Naive B cell (primary cell): ENCODE data around the gene COX17. TPM values are rescaled to one million over a fixed set of nuclear protein-coding genes. Genes with fewer than 3 reads are reported as not detected.
A peak's percentile ranks its signal among the peaks of the same experiment; 100 is the strongest.

Experiments used
- ATAC-seq, 2 donors: fragments of 150-1000 bp; cut with Tn5 transposase; 2 replicates each; pipeline ENCODE4 v1.10.0; 2021; ENCODE audit warnings: low read depth in 2 of 2, mild to moderate bottlenecking in 2 of 2, moderate library complexity in 2 of 2
- DNase-seq: peaks from one replicate; pipeline ENCODE4 v3.0.0; 2022
- H3K27ac Mint-ChIP-seq, 6 donors: one replicate each; pipeline ENCODE4 v1.8.0; 2020 to 2022; ENCODE audit warnings: mild to moderate bottlenecking in 6 of 6, mixed read lengths in 6 of 6, moderate library complexity in 5 of 6, inconsistent platforms in 2 of 6
- H3K27me3 Mint-ChIP-seq, 3 donors: one replicate each; pipeline ENCODE4 v1.8.0; 2021 to 2022; ENCODE audit warnings: mixed read lengths in 3 of 3, mild to moderate bottlenecking in 1 of 3
- H3K36me3 Mint-ChIP-seq, 2 donors: one replicate each; pipeline ENCODE4 v1.8.0; 2020 to 2022; ENCODE audit warnings: mixed read lengths in 2 of 2, inconsistent platforms in 1 of 2, mild to moderate bottlenecking in 1 of 2
- H3K4me1 Mint-ChIP-seq, 3 donors: one replicate each; pipeline ENCODE4 v1.8.0; 2020 to 2022; ENCODE audit warnings: mixed read lengths in 3 of 3, inconsistent platforms in 1 of 3, mild to moderate bottlenecking in 1 of 3, moderate library complexity in 1 of 3
- H3K4me3 Mint-ChIP-seq, 8 donors: one replicate each; pipeline ENCODE4 v1.8.0; 2020 to 2022; ENCODE audit warnings: mild to moderate bottlenecking in 8 of 8, mixed read lengths in 8 of 8, moderate library complexity in 8 of 8, inconsistent platforms in 2 of 8
- H3K9me3 Mint-ChIP-seq, 7 donors: one replicate each; pipeline ENCODE4 v1.8.0; 2020 to 2022; ENCODE audit warnings: mixed read lengths in 7 of 7, mild to moderate bottlenecking in 5 of 7, inconsistent platforms in 2 of 7, moderate library complexity in 1 of 7
- polyA plus RNA-seq, 6 donors: library from polyadenylated mRNA; unstranded; fragments of 300-500 nt; fragmentation: Illumina TruSeq; gene quantifications; one replicate each; pipeline ENCODE4 v1.2.3, GENCODE V29; 2021; ENCODE audit warnings: low read depth in 6 of 6

Gene COX17
- polyA plus RNA-seq, 6 donors from 2014 or later = 67.3 to 99.7 (median 81.1) TPM

DNA sequence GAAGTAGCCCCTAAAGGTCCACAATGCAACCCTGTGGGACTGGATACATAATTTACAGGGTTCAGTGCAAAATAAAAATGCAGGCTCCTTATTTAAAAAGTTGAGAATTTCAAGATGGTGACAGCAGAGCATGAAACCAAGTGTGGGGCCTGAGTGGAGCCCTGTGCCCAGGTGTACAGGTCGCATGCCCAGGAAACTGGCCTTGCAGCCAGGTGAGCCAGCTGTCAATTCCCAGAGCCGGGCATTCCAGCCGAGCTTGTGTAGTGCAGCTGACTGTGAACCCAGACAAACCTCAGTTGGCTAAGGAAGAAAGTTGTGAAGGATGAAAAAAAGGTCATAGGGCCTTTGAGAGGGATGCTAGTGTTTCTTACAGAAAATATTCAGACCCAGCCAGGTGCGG is 44.4 kb downstream of the COX17 start:
- H3K27ac Mint-ChIP-seq = no peak overlapping the region
- H3K9me3 Mint-ChIP-seq = no peaks in the 10 kb centered on the region
- no peak overlapping the region for H3K4me3 Mint-ChIP-seq
- peaks cover 0 to 5% (median 0%) of the 10 kb centered on the region in 3 donors for H3K27me3 Mint-ChIP-seq
- H3K36me3 Mint-ChIP-seq = no peaks in the 10 kb centered on the region
- peaks cover 13 to 20% (median 19%) of the 10 kb centered on the region in 3 donors for H3K4me1 Mint-ChIP-seq
- no peak for ATAC-seq
- DNase-seq = no peak

DNA sequence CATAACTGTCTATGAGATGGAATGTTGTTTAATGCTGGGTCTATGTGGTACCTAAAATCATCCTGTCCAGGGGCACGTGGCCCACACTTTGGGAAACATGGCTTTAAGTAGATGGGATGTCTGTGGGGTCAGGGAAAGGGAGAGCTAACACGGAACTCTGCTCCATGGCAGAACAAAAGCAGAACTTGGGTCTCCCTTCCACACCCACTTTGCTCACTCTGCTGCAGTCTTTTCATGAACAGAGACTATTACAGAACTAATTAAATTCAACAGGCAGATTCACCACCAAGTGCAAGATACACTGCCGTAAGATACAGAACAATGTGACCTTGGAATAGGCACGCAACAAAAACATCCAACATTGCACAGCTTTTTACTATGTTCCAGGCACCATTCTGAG is 45.0 kb downstream of the COX17 start:
- H3K9me3 Mint-ChIP-seq = no peaks in the 10 kb centered on the region
- no peak overlapping the region for H3K4me3 Mint-ChIP-seq
- DNase-seq (no peak), ATAC-seq (no peak)
- H3K4me1 Mint-ChIP-seq = peaks cover 16 to 22% (median 22%) of the 10 kb centered on the region in 3 donors
- peaks cover 0 to 5% (median 0%) of the 10 kb centered on the region in 3 donors for H3K27me3 Mint-ChIP-seq
- peak overlapping the region in 1 of 6 donors; percentile 14 for H3K27ac Mint-ChIP-seq
- H3K36me3 Mint-ChIP-seq = no peaks in the 10 kb centered on the region

DNA sequence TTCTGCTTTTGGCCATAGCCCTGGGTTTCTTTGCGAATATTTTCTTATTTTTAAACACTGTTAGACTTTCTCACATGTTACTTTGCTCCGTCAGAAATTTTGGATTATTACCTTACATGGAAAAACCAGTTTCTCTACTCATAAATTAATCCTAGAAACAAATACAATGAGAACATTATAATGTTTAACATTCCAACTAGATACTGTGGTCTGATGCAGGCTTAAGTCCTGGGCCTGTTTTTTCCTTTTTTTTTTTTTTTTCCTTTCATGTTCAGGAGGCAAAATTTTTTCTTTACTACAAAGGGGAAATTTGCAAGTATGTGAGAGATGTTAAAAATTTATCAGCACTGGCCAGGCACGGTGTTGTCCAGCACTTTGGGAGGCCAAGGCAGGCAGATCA is 45.7 kb downstream of the COX17 start:
- H3K36me3 Mint-ChIP-seq = no peaks in the 10 kb centered on the region
- H3K27me3 Mint-ChIP-seq = peaks cover 0 to 5% (median 0%) of the 10 kb centered on the region in 3 donors
- no peaks in the 10 kb centered on the region for H3K9me3 Mint-ChIP-seq
- H3K27ac Mint-ChIP-seq = no peak overlapping the region
- H3K4me1 Mint-ChIP-seq = peaks cover 16 to 27% (median 24%) of the 10 kb centered on the region in 3 donors
- no peak for ATAC-seq
- no peak overlapping the region for H3K4me3 Mint-ChIP-seq
- no peak for DNase-seq

DNA sequence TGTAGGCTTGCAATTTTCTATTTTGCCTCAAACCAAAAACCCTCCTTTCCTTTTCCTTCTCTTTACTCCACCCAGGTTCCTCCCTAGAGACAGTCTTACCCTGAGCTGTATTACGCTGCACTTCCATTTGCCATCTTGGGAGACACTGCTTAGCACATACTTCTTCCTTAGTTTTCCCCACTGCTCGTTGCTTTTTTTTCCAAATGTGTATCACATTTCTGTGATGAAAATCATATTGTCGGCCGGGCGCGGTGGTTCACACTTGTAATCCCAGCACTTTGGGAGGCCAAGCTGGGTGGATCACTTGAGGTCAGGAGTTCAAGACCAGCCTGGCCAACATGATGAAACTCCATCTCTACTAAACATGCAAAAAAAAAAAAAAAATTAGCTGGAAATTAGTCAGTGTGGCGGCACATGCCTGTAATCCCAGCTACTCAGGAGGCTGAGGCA is 46.3 kb downstream of the COX17 start:
- Mint-ChIP-seq H3K36me3 (no peaks in the 10 kb centered on the region), H3K27ac (peak overlapping the region in 2 of 6 donors; percentile 5 to 29), H3K4me1 (peaks cover 16 to 31% (median 24%) of the 10 kb centered on the region in 3 donors), H3K27me3 (peaks cover 0 to 5% (median 3%) of the 10 kb centered on the region in 3 donors), H3K9me3 (no peaks in the 10 kb centered on the region), H3K4me3 (no peak overlapping the region)
- ATAC-seq (no peak), DNase-seq (no peak)

DNA sequence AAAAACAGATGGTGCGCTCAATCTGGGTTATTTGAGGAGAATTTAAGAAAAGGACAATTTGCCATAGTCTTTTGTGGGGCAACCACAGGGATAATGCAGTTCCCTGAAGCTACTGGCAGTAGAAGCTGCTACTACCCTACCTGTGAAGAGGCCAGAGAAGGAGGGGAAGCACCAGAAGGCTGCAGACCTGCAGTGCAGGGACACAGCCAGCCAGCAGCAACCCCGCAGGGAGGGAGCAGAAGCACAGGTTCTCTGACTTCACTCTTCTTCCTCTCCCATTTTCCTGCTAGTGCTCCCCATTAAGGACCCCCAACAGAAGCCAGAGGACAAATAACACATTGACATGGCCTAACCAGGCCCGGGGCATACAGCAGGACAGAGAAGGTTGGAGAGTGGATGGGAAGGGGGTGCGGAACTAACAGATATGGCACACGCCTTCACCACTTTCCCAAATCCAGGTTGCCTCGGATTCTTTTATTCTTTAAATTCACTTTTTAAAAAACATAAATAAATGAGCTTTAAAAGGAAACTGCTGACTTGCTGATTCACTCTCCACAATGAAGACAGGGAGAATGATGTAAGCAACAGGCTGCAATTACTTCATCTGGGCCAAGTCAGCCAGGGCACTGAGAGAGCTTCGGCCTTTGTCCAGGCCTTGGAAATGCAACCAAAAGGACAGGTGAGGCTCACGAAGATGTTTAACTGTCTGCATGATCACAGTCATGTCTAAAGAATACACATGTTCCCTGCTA is 46.9 kb downstream of the COX17 start:
- H3K36me3 Mint-ChIP-seq = no peaks in the 10 kb centered on the region
- peaks cover 0 to 9% (median 6%) of the 10 kb centered on the region in 3 donors for H3K27me3 Mint-ChIP-seq
- no peak overlapping the region for H3K4me3 Mint-ChIP-seq
- no peaks in the 10 kb centered on the region for H3K9me3 Mint-ChIP-seq
- ATAC-seq = no peak
- no peak for DNase-seq
- H3K27ac Mint-ChIP-seq = peak overlapping the region in 2 of 6 donors; percentile 68 to 86
- H3K4me1 Mint-ChIP-seq = peaks cover 16 to 31% (median 24%) of the 10 kb centered on the region in 3 donors

DNA sequence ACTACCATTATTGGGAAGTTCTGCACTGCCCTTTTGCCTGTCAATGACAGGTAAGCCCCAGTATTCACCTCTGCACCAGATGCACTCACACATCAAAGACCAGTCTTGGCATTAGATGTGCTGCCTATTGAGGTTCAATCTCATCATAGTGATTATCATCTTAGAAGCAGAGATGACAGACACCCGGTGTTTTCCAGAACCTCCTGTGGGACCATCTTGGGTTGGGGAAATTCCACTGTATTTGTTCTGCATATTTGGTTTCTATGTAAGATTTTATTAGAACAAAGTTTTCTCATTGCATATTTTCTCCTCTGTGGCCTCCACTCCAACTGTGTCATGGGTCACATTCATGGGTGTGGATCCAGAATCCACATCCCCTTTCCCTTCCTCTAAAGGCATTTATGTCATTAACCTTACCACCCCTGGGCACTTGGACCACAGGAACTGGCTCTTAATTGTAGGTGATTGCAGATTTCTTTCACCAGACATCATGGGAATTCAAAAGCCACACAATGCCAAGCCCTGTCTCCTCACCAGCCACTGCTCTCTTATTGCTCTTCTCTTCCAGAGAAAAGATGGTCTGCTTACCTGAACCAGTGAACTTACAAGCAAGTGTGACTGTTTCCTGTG is 48.3 kb downstream of the COX17 start:
- peak overlapping the region in 5 of 8 donors; percentile 13 to 49 (median 30) for H3K4me3 Mint-ChIP-seq
- H3K27me3 Mint-ChIP-seq = peaks cover 0 to 13% (median 10%) of the 10 kb centered on the region in 3 donors
- peak; percentile 61 to 73 for ATAC-seq
- peaks cover 16 to 31% (median 24%) of the 10 kb centered on the region in 3 donors for H3K4me1 Mint-ChIP-seq
- H3K9me3 Mint-ChIP-seq = no peaks in the 10 kb centered on the region
- H3K36me3 Mint-ChIP-seq = no peaks in the 10 kb centered on the region
- peak overlapping the region in 4 of 6 donors; percentile 14 to 88 (median 86) for H3K27ac Mint-ChIP-seq
- no peak for DNase-seq

DNA sequence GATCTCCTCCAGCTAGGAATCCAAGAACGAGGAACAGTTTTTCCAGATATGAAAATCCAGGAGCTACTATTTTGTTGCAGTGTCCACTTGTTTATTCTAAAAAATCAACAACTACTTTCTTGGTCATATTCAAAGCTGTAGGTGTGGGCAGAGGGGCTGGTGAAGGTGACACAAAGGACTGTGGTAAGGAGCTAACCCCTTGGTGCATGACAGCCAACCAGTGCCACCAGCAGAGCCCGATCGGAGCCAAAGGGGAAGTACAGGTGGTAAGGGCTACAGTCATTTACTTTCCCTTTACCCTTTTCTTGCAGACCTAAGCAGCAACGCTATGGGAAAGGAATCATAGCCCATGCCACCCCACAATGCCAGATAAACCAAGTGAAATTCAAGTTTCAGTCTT is 48.8 kb downstream of the COX17 start:
- peak overlapping the region; percentile 14 to 88 (median 80) for H3K27ac Mint-ChIP-seq
- peak overlapping the region in 4 of 8 donors; percentile 13 to 61 (median 40) for H3K4me3 Mint-ChIP-seq
- peaks cover 0 to 13% (median 10%) of the 10 kb centered on the region in 3 donors for H3K27me3 Mint-ChIP-seq
- H3K36me3 Mint-ChIP-seq = no peaks in the 10 kb centered on the region
- peaks cover 16 to 31% (median 24%) of the 10 kb centered on the region in 3 donors for H3K4me1 Mint-ChIP-seq
- H3K9me3 Mint-ChIP-seq = no peaks in the 10 kb centered on the region
- ATAC-seq (peak; percentile 87 to 89), DNase-seq (peak; percentile 28)

DNA sequence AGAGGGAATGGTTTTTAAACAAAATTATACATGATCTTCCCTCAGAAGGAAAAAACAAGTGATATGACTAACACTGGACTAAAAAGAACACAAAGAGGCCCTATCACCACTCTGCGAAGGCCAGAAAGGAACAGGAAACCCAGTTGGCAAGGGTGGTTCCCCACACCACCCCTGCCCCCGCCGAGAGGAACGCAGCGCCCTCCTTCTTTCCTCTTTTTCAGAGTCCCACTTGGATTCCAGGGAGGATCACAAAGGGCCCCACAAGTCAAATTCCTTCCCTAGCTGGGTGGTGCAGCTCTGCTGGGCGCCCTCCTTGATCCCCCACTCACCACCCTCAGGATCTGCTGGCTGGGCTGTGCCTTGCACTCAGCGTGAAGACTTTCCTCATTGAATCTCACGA is 49.7 kb downstream of the COX17 start:
- peaks cover 0 to 13% (median 5%) of the 10 kb centered on the region in 3 donors for H3K27me3 Mint-ChIP-seq
- no peaks in the 10 kb centered on the region for H3K36me3 Mint-ChIP-seq
- peak; percentile 23 to 38 for ATAC-seq
- H3K27ac Mint-ChIP-seq = peak overlapping the region in 5 of 6 donors; percentile 28 to 90 (median 75)
- H3K9me3 Mint-ChIP-seq = no peaks in the 10 kb centered on the region
- H3K4me3 Mint-ChIP-seq = peak overlapping the region in 6 of 8 donors; percentile 30 to 74 (median 54)
- no peak for DNase-seq
- peaks cover 16 to 31% (median 24%) of the 10 kb centered on the region in 3 donors for H3K4me1 Mint-ChIP-seq

DNA sequence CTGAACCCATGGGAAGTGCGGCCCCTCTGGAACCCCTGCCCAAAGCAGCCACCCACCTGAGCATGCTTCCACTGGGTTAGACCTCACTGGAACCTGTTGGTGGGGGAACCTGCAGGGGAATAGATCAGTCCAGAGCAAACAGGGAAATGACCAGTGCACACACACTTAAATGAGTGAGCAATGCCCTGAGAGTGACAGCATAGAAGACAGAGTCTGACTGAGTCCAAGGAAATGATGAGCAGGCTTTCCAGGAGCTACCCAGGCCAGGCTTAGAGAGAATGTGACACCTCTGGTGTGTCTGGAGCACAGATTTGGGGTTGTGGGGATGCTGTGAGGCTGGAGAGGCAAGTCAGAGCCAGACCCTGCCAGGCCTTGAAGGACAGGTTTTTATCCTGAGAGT is 51.0 kb downstream of the COX17 start:
- Mint-ChIP-seq H3K27me3 (peaks cover 0 to 13% (median 5%) of the 10 kb centered on the region in 3 donors), H3K27ac (peak overlapping the region in 3 of 6 donors; percentile 4 to 40 (median 27)), H3K4me3 (peak overlapping the region in 1 of 8 donors; percentile 13), H3K4me1 (peaks cover 16 to 31% (median 24%) of the 10 kb centered on the region in 3 donors), H3K9me3 (no peaks in the 10 kb centered on the region), H3K36me3 (no peaks in the 10 kb centered on the region)
- DNase-seq (no peak), ATAC-seq (no peak)

DNA sequence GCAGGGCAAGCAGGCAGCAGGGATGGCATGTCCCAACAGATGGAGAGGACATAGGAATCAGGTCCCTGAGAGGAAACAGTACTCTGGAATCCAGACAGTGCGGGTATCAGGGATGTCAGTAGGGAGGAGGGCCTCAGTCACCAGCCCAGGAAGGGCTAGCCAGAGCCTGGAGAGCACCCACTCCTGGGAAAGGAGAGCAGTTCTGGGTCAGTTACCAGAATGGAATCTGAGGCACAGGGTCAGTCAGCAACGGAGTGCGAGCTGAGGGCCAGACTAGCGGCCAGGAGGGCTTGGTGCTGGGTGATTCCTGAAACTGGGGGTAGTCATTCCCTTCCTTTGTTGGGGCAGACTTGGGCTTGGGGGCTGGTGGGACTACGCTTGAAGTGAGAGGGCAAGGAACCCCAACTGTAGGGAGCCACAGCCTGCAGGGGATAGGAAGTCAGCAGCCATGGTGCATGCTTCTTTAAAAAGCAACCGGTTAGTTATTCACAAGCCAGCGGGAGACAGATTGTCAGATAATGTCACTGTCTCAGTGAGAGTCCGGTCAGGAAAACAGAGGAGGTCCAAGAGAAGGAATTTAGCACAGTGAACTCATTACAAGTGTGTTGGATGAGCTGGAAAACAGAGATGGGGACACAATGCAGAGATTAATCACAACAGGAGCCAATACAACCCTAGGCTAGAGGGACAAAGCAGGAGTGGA is 51.6 kb downstream of the COX17 start:
- H3K4me1 Mint-ChIP-seq = peaks cover 16 to 31% (median 24%) of the 10 kb centered on the region in 3 donors
- H3K4me3 Mint-ChIP-seq = no peak overlapping the region
- DNase-seq (no peak), ATAC-seq (no peak)
- H3K27me3 Mint-ChIP-seq = peaks cover 0 to 13% (median 5%) of the 10 kb centered on the region in 3 donors
- H3K36me3 Mint-ChIP-seq = no peaks in the 10 kb centered on the region
- no peaks in the 10 kb centered on the region for H3K9me3 Mint-ChIP-seq
- peak overlapping the region in 1 of 6 donors; percentile 27 for H3K27ac Mint-ChIP-seq

DNA sequence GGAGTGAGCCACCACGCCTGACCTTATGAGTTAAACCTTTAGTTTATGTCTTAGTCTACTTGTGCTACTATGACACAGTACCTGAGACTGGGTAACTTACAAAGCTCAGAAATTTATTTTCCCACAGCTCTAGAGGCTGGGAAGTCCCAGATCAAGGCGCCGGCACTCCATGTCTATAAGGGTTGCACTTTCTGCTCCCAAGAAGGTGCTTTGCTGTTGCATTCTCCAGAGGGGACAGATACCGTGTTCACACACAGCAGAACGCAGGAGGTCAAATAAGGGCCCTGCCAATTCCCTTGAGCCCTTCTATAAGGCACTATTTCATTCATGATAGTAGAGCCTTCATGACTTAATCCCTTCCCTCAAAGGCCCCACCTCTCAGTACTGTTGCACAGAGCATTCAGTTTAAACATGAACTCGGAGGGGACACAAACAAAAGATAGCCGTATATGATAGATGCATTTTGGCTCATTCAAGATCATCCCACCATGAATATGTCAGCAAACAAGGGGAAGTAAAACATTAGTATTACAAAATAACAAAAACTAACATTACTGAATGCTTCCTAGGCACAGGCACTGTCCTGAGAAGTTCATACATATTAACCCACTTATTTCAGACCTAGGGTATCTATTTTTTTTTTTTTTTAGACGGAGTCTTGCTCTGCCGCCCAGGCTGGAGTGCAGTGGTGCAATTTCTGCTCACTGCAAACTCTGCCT is 53.0 kb downstream of the COX17 start:
- peaks cover 15 to 29% (median 21%) of the 10 kb centered on the region in 3 donors for H3K4me1 Mint-ChIP-seq
- DNase-seq (no peak), ATAC-seq (no peak)
- H3K36me3 Mint-ChIP-seq = no peaks in the 10 kb centered on the region
- H3K4me3 Mint-ChIP-seq = no peak overlapping the region
- peaks cover 0 to 13% (median 5%) of the 10 kb centered on the region in 3 donors for H3K27me3 Mint-ChIP-seq
- H3K27ac Mint-ChIP-seq = peak overlapping the region in 1 of 6 donors; percentile 68
- H3K9me3 Mint-ChIP-seq = no peaks in the 10 kb centered on the region

DNA sequence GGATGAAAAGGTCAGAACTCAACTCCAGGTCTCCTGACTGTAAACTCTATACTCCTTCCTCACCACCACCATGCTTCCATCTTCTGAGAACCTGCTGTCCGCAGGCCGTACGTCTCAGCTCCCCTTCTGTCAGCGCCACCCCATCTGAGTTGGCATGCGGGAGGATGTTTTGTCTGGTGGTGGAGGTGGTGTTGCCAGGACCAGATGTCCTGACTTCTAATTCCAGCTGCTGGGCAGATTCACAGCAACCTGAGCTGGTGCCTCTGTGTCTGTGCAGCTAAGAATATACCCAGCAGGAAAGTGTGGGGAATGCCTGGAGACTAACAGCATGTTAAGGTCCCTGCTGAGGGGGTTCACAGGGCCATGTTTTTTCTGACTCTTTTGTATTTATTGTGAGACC is 56.3 kb downstream of the COX17 start:
- DNase-seq = no peak
- Mint-ChIP-seq H3K36me3 (no peaks in the 10 kb centered on the region), H3K4me3 (no peak overlapping the region), H3K4me1 (no peaks in the 10 kb centered on the region), H3K27ac (no peak overlapping the region), H3K27me3 (peaks cover 0 to 10% (median 5%) of the 10 kb centered on the region in 3 donors), H3K9me3 (no peaks in the 10 kb centered on the region)
- no peak for ATAC-seq
